GM12892 (cell line): ENCODE data around the gene SOBP.
"Not testable (repeated sequence)": the region's sequence is repeated elsewhere in the genome, so short reads cannot be mapped to it uniquely, and the experiment has no call there.

Source experiments
- DNase-seq: peaks from one replicate; pipeline ENCODE4 v3.0.0; 2011; ENCODE audit not compliant: insufficient read length
- FAIRE-seq: peaks from 2 replicates; lab custom pipeline; 2011; peaks lifted over from hg19 to GRCh38; lab: Jason Lieb, UNC
- POLR2A ChIP-seq: IDR thresholded peaks from 2 replicates; pipeline ENCODE4 v1.6.1; 2011; ENCODE audit warnings: low read depth, low read length, control low read depth
- POLR2AphosphoS5 ChIP-seq: IDR thresholded peaks from 2 replicates; pipeline ENCODE4 v1.6.1; 2011; ENCODE audit warnings: low read depth, low read length, control low read depth
- TAF1 ChIP-seq: IDR thresholded peaks from 2 replicates; pipeline ENCODE4 v1.6.1; 2011; ENCODE audit warnings: low read depth, mild to moderate bottlenecking, control low read depth, low read length, borderline replicate concordance

The SOBP gene

DNA sequence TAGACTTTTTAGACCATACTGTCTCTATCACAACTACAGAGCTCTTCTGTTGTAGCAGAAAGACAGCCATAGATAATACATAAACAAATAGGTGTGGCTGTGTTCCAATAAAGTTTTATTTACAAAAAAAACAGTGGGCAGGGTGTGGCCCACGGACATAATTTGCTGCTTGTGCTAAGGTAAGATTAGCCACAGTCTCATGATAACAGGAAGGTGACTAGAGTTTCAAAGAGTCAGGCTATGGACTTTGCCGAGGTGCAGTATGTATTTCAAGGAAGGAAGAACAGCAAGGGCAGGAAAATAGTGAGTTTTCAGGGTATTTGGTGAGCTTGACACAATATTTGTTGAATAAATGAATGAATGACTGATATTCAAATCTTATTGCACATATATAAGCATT lies 20.2 kb downstream of the SOBP start:
- FAIRE-seq, result no peak

GRCh38 chr6:107511511-107511993 lies 21.6 kb downstream of the SOBP start:
- no peak for DNase-seq
- FAIRE-seq, result no peak
- TF ChIP-seq TAF1, result no peak
- TF ChIP-seq POLR2AphosphoS5, result no peak
- TF ChIP-seq POLR2A, result no peak

More for the DNA sequence above, 20.2 kb downstream of the SOBP start:
- no peak for DNase-seq
- TF ChIP-seq TAF1, result no peak
- no peak for TF ChIP-seq POLR2AphosphoS5
- TF ChIP-seq POLR2A, result no peak

GRCh38 chr6:107513214-107513613 lies 23.3 kb downstream of the SOBP start:
- no peak for DNase-seq
- TF ChIP-seq POLR2AphosphoS5 (no peak), TAF1 (no peak), POLR2A (no peak)
- FAIRE-seq, result no peak

GRCh38 chr6:107515955-107516354 lies 26.0 kb downstream of the SOBP start:
- no peak for FAIRE-seq
- DNase-seq, result no peak
- TF ChIP-seq POLR2AphosphoS5 (no peak), TAF1 (no peak), POLR2A (no peak)

GRCh38 chr6:107517274-107517673 lies 27.4 kb downstream of the SOBP start:
- TF ChIP-seq TAF1 (no peak), POLR2AphosphoS5 (no peak), POLR2A (no peak)
- no peak for FAIRE-seq
- DNase-seq, result no peak

GRCh38 chr6:107519224-107519623 lies 29.3 kb downstream of the SOBP start:
- FAIRE-seq, DNase-seq: not testable (repeated sequence)

DNA sequence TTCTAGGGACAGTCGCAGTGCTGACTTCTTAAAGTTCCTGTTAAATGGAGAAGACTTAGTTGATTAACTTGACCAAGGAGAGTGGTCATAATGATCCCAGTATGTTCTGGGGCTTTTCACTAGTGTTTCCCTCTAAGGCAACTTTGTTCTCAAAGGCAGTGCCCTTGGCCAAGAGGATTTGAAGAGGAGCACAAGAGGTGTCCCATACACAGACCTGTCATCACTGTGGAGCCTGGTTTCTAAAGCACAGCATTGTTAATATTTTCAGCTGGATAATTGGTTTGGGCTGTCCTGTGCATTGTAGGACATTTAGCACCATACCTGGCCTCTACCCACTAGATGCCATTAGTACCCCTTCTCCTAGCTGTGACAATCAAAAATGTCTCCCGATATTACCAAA lies 30.8 kb downstream of the SOBP start:
- FAIRE-seq, result not testable (repeated sequence)

GRCh38 chr6:107523054-107523791 lies 33.3 kb downstream of the SOBP start:
- DNase-seq (no peak), FAIRE-seq (no peak)
- no peak for TF ChIP-seq POLR2AphosphoS5
- TF ChIP-seq TAF1, result no peak
- no peak for TF ChIP-seq POLR2A

More for the DNA sequence above, 30.8 kb downstream of the SOBP start:
- DNase-seq, result not testable (repeated sequence)

GRCh38 chr6:107523794-107524193 lies 33.9 kb downstream of the SOBP start:
- FAIRE-seq (no peak), DNase-seq (no peak)
- no peak for TF ChIP-seq TAF1
- TF ChIP-seq POLR2A, result no peak
- no peak for TF ChIP-seq POLR2AphosphoS5

GRCh38 chr6:107524626-107525025 lies 34.7 kb downstream of the SOBP start:
- FAIRE-seq (no peak), DNase-seq (no peak)
- TF ChIP-seq POLR2AphosphoS5 (no peak), POLR2A (no peak), TAF1 (no peak)

DNA sequence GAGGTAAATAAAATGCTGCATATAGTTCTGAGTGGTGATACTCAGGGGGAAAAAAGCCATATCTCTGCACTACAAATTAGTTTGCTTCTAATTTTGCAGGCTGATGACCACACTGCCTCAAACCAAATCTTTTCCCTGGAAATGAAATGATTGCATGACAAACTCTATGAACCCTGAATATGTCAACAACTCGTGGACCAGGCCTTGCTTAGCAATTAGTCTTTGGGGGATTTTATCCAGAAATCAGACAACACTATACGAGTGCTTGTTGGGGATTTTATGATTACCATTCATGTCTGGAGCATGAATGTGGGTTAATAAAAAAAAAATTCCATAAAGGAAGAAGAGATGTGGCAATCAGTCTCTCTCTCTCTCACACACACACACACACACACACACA lies 42.0 kb downstream of the SOBP start:
- FAIRE-seq, result no peak
- TF ChIP-seq POLR2AphosphoS5 (no peak), POLR2A (no peak), TAF1 (no peak)
- DNase-seq, result no peak

- FAIRE-seq (no peak), DNase-seq (no peak)
- no peak for TF ChIP-seq POLR2A
- no peak for TF ChIP-seq TAF1
- no peak for TF ChIP-seq POLR2AphosphoS5
These were observed 42.8 kb downstream of the SOBP start for GRCh38 chr6:107532706-107533105.
